AG09309 (cell line): ENCODE measurements around the gene NDNF.

Experiments used
- DNase-seq: peaks from one replicate; pipeline ENCODE4 v3.0.0-alpha.2; 2010; ENCODE audit warnings: low read depth
- H3K4me3 ChIP-seq: 2 replicates; pipeline ENCODE4 v1.5.1; 2011; ENCODE audit warnings: mild to moderate bottlenecking, low read depth, low read length, moderate library complexity; ENCODE audit not compliant: control insufficient read depth
- TF ChIP-seq, protein P1 (sequence below): IDR thresholded peaks from 2 replicates; pipeline ENCODE4 v1.5.1; 2011; ENCODE audit warnings: mild to moderate bottlenecking, low read depth, low read length, inconsistent platforms; ENCODE audit not compliant: insufficient read depth, control insufficient read depth; ENCODE audit errors: missing control alignments

NDNF gene

GRCh38 chr4:121030711-121031110 is 41.6 kb downstream of the NDNF start:
- H3K4me3 ChIP-seq, result no peak overlapping the region
- TF ChIP-seq, protein P1, sequence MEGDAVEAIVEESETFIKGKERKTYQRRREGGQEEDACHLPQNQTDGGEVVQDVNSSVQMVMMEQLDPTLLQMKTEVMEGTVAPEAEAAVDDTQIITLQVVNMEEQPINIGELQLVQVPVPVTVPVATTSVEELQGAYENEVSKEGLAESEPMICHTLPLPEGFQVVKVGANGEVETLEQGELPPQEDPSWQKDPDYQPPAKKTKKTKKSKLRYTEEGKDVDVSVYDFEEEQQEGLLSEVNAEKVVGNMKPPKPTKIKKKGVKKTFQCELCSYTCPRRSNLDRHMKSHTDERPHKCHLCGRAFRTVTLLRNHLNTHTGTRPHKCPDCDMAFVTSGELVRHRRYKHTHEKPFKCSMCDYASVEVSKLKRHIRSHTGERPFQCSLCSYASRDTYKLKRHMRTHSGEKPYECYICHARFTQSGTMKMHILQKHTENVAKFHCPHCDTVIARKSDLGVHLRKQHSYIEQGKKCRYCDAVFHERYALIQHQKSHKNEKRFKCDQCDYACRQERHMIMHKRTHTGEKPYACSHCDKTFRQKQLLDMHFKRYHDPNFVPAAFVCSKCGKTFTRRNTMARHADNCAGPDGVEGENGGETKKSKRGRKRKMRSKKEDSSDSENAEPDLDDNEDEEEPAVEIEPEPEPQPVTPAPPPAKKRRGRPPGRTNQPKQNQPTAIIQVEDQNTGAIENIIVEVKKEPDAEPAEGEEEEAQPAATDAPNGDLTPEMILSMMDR, result no peak
- no peak for DNase-seq

DNA sequence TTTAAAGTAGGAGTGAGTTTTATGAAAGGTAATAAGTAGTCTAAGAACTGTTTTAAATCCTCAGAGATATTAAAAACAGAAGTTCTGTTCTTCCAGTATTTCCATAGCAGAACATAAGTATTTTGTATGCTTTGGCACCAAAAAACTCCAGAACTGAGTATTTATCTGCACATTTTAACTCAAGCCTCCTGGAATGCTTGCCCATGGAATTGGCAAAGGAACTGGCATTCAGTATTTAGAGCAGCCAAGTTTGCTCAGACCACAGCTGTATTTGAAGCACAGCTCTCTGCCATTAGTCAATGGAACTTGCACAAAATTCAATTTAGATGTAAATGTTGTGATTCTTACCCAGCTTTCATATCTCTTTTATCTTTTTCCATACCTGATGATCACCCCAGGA is 42.2 kb downstream of the NDNF start:
- TF ChIP-seq, protein P1, result no peak
- H3K4me3 ChIP-seq, result no peak overlapping the region

GRCh38 chr4:121026034-121026433 is 46.3 kb downstream of the NDNF start:
- TF ChIP-seq, protein P1, result no peak
- DNase-seq, result no peak
- H3K4me3 ChIP-seq, result no peak overlapping the region

More for the DNA sequence above, 42.2 kb downstream of the NDNF start:
- DNase-seq, result no peak

GRCh38 chr4:121025540-121025939 is 46.8 kb downstream of the NDNF start:
- TF ChIP-seq, protein P1, result no peak
- H3K4me3 ChIP-seq, result no peak overlapping the region
- no peak for DNase-seq

GRCh38 chr4:121018543-121018942 is 53.8 kb downstream of the NDNF start:
- no peak overlapping the region for H3K4me3 ChIP-seq
- TF ChIP-seq, protein P1, result no peak
- DNase-seq, result no peak

GRCh38 chr4:121016611-121017010 is 55.7 kb downstream of the NDNF start:
- TF ChIP-seq, protein P1, result no peak
- no peak overlapping the region for H3K4me3 ChIP-seq
- DNase-seq, result no peak

DNA sequence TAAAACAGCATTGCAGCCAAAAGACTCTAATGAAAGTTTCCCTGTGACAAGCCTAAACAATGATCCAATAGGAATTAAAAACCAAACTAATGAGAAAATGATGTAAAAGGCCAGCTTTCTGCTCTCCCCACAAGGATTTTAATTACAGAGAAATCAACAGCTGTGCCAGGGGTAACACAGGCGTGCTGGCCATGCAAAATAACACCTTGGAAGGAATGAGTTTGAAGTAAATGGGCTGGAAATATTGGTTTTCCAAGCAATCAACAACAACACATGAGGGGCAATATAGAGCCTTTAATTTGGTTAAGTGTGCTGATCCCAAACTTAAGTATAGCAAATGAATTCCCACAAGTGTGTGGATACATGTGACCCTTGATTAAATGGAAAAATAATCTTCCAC is 56.9 kb downstream of the NDNF start:
- no peak overlapping the region for H3K4me3 ChIP-seq
- TF ChIP-seq, protein P1, result no peak
- DNase-seq, result no peak
